HG03045 (cell line): Measurements from ENCODE around the gene STUM.
A peak's percentile ranks its signal among the peaks of the same experiment; 100 is the strongest.
"Not testable (repeated sequence)": the region's sequence is repeated elsewhere in the genome, so short reads cannot be mapped to it uniquely, and the experiment has no call there.

ENCODE experiments used
- ATAC-seq: cut with Tn5 transposase; IDR thresholded peaks from one replicate; pipeline ENCODE4 v1.9.1; 2021; ENCODE audit warnings: mild to moderate bottlenecking, moderate library complexity; ENCODE audit not compliant: unreplicated experiment

STUM gene

GRCh38 chr1:226635456-226635941, 86.9 kb downstream of the STUM start:
- no peak for ATAC-seq

- no peak for ATAC-seq
Observed at GRCh38 chr1:226636847-226637096, 88.2 kb downstream of the STUM start.

GRCh38 chr1:226637147-226637935, 88.8 kb downstream of the STUM start:
- no peak for ATAC-seq

GRCh38 chr1:226638001-226638601, 89.5 kb downstream of the STUM start:
- no peak for ATAC-seq

GRCh38 chr1:226638608-226639007, 90.0 kb downstream of the STUM start:
- no peak for ATAC-seq

- ATAC-seq, result not testable (repeated sequence)
Observed at GRCh38 chr1:226639206-226639605, 90.6 kb downstream of the STUM start.

GRCh38 chr1:226639631-226640061, 91.1 kb downstream of the STUM start:
- ATAC-seq, result no peak

GRCh38 chr1:226640321-226641136, 92.0 kb downstream of the STUM start:
- ATAC-seq, result no peak

GRCh38 chr1:226641671-226642231, 93.2 kb downstream of the STUM start:
- no peak for ATAC-seq

- ATAC-seq, result no peak
Observed at GRCh38 chr1:226642421-226642820, 93.9 kb downstream of the STUM start.

- peak; percentile 70 for ATAC-seq
Observed at GRCh38 chr1:226643177-226643576, 94.6 kb downstream of the STUM start.

GRCh38 chr1:226643611-226644540, 95.3 kb downstream of the STUM start:
- peak; percentile 35 for ATAC-seq

- no peak for ATAC-seq
Observed at GRCh38 chr1:226644541-226645176, 96.1 kb downstream of the STUM start.

- ATAC-seq, result no peak
Observed at GRCh38 chr1:226645279-226645976, 96.9 kb downstream of the STUM start.

- ATAC-seq, result no peak
Observed at GRCh38 chr1:226646026-226646869, 97.7 kb downstream of the STUM start.

GRCh38 chr1:226646870-226647449, 98.4 kb downstream of the STUM start:
- ATAC-seq, result no peak

GRCh38 chr1:226647719-226648118, 99.2 kb downstream of the STUM start:
- ATAC-seq, result no peak

GRCh38 chr1:226648421-226648820, 99.9 kb downstream of the STUM start:
- no peak for ATAC-seq
